ENCODE results near the gene KIF22.
A peak's percentile ranks its signal among the peaks of the same experiment; 100 is the strongest.

KIF22 gene

DNA sequence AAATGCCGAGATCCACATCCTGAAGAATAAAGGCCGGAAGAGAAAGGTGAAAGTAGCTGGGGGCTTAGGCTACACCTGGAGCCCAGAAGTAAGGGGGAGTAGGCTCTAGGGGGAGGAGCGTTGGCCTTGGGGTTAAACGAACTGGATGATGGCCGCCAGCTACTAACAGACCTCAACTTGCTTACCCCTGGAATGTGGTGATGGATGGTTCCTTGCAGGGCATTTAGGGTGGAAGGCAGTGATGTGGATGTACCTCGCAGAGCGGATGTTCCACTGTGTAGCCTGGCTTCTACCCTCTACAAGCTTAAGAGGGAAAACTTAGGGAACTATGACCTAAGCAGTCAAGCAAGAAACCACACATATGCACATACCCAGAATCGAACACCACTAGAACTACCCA, 13.5 kb downstream of the KIF22 start:
- no peak for DNase-seq (ENCODE audit: low spot score)

GRCh38 chr16:29804455-29805231, 14.1 kb downstream of the KIF22 start:
- no peak for DNase-seq (ENCODE audit: low spot score)

- peak; percentile 87 for DNase-seq (ENCODE audit: low spot score)
These were observed 14.9 kb downstream of the KIF22 start for GRCh38 chr16:29805232-29806098.

DNA sequence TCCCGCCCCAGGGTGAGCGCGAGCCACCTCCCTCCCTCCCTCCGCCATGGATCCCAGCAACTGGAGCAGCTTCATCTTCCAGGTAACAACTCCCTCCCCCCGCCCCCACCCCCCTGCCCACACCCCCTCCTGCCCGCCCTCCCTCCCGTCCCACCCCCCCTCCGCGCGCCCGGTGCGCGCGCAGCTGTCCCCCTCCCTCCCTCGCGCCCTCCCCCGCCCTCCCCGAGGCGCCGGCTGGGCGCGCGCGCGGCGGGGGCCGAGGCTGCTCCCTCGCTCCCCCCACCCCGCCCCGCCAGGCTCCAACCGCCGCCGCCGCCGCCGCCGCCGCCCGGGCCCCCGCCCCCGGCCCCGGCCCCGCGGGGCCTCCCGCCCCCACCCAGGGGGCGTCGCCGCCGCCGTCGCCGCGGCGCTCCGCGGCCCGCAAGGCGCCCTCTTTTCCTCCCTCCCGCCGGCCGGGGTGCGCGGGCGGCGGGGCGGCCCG, 15.6 kb downstream of the KIF22 start, which contains the start of gene MAZ:
Gene MAZ, plus strand, starts transcription at position 431 of the 481 bp plus-strand sequence. CDS start 173 bp downstream, outside the sequence.
- DNase-seq (ENCODE audit: low spot score): peak; percentile 85

DNA sequence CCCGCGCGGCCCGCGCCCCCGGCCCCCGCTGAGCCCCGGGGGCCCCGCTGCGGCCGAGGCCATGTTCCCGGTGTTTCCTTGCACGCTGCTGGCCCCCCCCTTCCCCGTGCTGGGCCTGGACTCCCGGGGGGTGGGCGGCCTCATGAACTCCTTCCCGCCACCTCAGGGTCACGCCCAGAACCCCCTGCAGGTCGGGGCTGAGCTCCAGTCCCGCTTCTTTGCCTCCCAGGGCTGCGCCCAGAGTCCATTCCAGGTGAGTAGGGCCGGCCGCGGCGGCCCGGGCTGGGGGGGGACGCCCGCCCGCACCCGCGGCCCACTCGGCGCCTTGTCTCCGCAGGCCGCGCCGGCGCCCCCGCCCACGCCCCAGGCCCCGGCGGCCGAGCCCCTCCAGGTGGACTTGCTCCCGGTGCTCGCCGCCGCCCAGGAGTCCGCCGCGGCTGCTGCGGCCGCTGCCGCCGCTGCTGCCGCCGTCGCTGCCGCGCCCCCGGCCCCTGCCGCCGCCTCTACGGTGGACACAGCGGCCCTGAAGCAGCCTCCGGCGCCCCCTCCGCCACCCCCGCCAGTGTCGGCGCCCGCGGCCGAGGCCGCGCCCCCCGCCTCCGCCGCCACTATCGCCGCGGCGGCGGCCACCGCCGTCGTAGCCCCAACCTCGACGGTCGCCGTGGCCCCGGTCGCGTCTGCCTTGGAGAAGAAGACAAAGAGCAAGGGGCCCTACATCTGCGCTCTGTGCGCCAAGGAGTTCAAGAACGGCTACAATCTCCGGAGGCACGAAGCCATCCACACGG, 16.3 kb downstream of the KIF22 start:
- DNase-seq (ENCODE audit: low spot score): no peak

DNA sequence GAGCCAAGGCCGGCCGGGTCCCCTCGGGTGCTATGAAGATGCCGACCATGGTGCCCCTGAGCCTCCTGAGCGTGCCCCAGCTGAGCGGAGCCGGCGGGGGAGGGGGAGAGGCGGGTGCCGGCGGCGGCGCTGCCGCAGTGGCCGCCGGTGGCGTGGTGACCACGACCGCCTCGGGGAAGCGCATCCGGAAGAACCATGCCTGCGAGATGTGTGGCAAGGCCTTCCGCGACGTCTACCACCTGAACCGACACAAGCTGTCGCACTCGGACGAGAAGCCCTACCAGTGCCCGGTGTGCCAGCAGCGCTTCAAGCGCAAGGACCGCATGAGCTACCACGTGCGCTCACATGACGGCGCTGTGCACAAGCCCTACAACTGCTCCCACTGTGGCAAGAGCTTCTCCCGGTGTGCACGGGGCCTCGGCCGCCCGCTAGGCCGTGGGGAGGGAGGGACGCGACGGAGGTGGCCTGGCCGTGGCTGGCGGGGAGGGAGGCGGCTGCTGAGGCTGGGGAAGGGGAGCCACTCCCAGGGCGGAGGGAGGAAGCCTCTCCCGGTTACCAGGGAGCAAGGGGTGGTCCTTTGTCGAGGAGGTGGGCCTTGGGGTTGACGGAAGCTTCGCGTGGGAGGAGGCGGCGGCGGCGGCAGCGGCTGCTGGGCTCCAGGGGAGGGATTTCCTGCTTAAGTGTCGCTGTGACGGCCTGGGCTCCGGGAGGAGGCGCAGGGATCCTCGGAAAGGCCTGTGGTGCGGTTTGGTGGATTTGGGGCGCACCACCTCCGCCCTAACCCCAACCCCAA, 17.1 kb downstream of the KIF22 start:
- DNase-seq (ENCODE audit: low spot score): peak; percentile 77

- DNase-seq (ENCODE audit: low spot score): no peak
These were observed 17.8 kb downstream of the KIF22 start for GRCh38 chr16:29808219-29808900.

DNA sequence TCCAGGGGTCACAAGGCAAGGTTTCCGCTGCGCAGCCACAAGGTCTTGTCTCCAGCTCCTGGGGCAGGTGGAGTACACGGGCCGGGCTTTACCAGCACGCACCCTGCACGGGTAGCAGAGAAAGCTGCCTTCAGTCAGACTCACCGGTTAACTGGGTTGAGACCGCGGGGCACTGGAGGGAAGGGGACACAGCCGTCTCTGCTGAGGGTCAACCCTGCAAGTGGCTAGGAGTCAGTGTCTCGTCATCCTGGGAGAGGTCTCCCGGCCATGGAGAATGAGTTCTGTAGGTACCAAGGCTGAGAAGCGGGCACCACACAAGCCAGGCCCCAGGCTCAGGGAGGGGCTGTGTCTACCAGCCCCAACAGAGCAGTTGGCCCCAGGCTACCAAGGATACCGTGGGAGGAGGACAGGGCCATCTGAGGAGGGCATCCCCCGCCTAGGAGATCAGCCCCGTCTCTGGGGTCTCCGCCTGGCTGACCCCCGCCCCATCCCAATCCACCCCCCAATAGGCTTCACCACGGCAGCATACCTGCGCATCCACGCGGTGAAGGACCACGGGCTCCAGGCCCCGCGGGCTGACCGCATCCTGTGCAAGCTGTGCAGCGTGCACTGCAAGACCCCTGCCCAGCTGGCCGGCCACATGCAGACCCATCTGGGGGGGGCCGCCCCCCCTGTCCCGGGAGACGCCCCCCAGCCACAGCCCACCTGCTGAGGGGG, 18.6 kb downstream of the KIF22 start:
- no peak for DNase-seq (ENCODE audit: low spot score)

DNA sequence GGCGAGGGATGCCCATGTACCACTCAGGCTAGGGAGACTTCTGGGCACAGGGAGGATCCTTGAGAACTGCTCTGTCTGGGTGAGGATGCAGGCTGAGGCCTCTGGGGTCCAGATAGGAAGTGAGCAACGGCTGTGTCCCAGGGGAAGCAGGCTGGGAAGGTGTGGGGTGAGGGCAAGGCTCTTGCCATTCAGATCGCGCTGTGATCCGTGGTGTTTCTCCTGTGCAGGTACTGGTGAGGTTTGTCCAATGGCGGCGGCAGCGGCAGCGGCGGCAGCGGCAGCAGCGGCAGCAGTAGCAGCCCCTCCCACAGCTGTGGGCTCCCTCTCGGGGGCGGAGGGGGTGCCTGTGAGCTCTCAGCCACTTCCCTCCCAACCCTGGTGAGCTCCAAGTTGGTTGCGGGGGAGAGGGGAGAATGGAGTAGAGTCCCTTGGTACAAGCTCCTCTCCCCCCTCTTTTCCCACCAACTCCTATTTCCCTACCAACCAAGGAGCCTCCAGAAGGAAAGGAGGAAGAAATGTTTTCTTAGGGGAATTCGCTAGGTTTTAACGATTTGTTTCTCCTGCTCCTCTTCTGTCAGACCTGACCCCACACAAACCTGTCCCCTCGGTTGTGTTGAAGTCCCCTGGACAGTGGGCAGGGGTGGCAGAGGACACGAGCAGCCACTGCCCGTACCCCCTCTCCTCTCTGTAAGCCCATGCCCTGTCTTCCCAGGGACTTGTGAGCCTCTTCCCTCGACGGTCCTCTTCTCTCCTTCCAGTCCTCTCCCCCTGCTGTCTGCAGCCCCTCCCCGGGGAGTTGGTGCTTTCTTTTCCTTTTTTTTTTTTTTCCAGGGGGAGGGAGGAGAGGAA, 19.5 kb downstream of the KIF22 start:
- DNase-seq (ENCODE audit: low spot score): no peak

GRCh38 chr16:29810699-29811169, 20.2 kb downstream of the KIF22 start:
- no peak for DNase-seq (ENCODE audit: low spot score)

- peak; percentile 96 for DNase-seq (ENCODE audit: low spot score)
These were observed 20.8 kb downstream of the KIF22 start for GRCh38 chr16:29811170-29811895.

DNA sequence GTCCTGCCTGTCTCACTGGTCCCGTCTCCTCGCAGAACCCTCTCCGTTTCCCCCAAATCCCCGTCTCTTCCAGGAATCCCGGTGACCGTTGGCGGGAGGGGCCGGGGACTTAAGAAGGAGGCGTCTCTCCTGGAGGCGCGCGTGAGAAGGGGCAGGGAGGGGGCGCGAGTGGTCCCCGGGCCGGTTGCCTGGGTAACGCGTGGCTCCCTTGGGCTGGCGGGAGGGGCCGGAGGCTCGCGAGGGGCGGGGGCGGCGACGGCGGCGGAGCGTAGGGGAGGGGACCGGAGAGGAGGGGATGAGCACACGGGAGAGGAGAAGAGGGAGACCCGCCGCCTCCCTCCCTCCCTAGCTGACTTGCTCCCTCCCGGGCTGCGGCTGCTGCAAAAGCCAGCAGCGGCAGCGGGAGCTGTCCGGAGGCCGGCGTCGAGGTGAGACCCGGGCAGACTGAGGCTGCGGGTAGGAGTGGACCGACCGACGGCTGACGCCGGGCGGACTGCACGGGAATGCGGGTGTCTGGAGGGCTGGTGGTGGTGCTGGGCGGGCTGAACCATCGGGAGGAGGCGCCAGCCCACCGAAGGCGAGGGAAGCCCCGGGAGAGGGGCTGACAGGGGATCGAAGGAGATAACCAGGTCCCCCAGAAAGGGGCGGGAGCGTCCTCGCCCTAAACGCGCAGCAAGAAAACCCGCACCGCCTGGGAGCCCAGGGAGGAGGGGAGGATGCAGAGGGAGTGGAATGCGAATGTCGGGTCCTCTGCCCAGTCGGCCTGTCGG, 21.5 kb downstream of the KIF22 start, which contains the start of gene PRRT2:
Gene PRRT2, plus strand, starts transcription at position 298 of the 770 bp plus-strand sequence. CDS start 862 bp downstream, outside the sequence.
- DNase-seq (ENCODE audit: low spot score): no peak

DNA sequence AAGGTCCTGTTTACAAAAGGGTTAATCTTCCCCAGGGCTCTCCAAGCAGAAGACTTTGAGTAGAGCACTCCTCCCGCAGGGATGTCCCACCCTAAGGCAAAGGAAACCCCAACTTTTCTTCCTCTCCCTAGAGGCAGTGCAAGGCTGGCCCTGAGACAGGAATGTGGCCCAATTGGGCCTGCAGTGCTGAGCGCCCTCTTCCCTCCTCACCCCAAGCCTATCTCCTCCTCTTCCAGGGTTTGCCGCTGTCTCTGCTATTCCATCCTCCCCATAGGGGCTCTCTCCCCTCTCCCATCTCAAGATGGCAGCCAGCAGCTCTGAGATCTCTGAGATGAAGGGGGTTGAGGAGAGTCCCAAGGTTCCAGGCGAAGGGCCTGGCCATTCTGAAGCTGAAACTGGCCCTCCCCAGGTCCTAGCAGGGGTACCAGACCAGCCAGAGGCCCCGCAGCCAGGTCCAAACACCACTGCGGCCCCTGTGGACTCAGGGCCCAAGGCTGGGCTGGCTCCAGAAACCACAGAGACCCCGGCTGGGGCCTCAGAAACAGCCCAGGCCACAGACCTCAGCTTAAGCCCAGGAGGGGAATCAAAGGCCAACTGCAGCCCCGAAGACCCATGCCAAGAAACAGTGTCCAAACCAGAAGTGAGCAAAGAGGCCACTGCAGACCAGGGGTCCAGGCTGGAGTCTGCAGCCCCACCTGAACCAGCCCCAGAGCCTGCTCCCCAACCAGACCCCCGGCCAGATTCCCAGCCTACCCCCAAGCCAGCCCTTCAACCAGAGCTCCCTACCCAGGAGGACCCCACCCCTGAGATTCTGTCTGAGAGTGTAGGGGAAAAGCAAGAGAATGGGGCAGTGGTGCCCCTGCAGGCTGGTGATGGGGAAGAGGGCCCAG, 22.4 kb downstream of the KIF22 start:
- DNase-seq (ENCODE audit: low spot score): no peak

- no peak for DNase-seq (ENCODE audit: low spot score)
These were observed 23.4 kb downstream of the KIF22 start for GRCh38 chr16:29813644-29814562.

DNA sequence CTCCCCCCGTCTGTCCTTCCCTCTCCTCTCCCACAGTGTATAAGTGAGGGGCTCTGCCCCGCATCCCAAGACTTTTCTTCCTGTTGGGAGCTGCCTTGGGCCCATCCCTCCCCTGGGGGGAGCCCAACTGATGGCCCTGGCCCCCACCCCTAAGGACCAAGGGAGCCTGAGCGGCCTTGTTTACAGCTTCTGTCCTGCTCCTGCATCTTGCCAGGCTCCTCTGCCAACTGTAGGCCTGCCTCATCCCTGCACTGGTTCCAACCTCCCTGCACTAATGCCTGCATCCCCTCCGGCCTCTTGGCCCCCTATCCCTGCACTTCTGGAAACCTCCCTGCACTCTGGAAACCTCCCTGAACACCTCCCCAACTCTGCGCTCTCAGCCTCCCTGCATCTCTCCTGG, 24.0 kb downstream of the KIF22 start:
- no peak for DNase-seq (ENCODE audit: low spot score)

Measured in COLO829 (cell line).